Neural cell (in vitro differentiated cells): ENCODE results near the gene RNF213. TPM values are rescaled to one million over a fixed set of nuclear protein-coding genes. Genes with fewer than 3 reads are reported as not detected.

Experiments
- H2AFZ ChIP-seq: fragments of 200-600, 300-800 bp; sonication (generic), shearing (Covaris generic); 2 replicates; pipeline ENCODE4 v1.6.0; 2014; ENCODE audit warnings: low read depth, mild to moderate bottlenecking, antibody characterized with exemption, low read length, moderate library complexity
- H3F3A ChIP-seq: fragments of 200-600 bp; shearing (Covaris generic); 2 replicates; pipeline ENCODE4 v1.6.1; 2016; ENCODE audit warnings: mild to moderate bottlenecking, moderate library complexity, mixed read lengths, antibody characterized with exemption, low read length; ENCODE audit not compliant: insufficient read depth, poor library complexity, severe bottlenecking
- H3K27ac ChIP-seq: fragments of 200-600, 300-800 bp; sonication (generic), shearing (Covaris generic); 2 replicates; pipeline ENCODE4 v1.5.1; 2014; ENCODE audit warnings: mild to moderate bottlenecking, low read length, moderate library complexity
- H3K27me3 ChIP-seq: fragments of 300-800, 200-600 bp; sonication (generic), shearing (Covaris generic); 2 replicates; pipeline ENCODE4 v1.6.0; 2014; ENCODE audit warnings: mild to moderate bottlenecking, low read depth, low read length, moderate library complexity; ENCODE audit not compliant: insufficient read depth
- H3K36me3 ChIP-seq: fragments of 300-800, 200-600 bp; sonication (generic), shearing (Covaris generic); 2 replicates; pipeline ENCODE4 v1.5.1; 2014; ENCODE audit warnings: mild to moderate bottlenecking, antibody characterized with exemption, low read length, moderate library complexity; ENCODE audit not compliant: insufficient read depth
- H3K4me2 ChIP-seq: fragments of 300-800, 200-600 bp; sonication (generic), shearing (Covaris generic); 2 replicates; pipeline ENCODE4 v1.6.0; 2014; ENCODE audit warnings: mild to moderate bottlenecking, low read length
- H3K4me3 ChIP-seq: fragments of 300-800, 200-600 bp; sonication (generic), shearing (Covaris generic); 2 replicates; pipeline ENCODE4 v1.5.1; 2014; ENCODE audit warnings: mild to moderate bottlenecking, low read length, moderate library complexity
- H3K79me2 ChIP-seq: fragments of 200-600 bp; shearing (Covaris generic); replicated peaks from 2 replicates; pipeline ENCODE4 v1.6.0; 2014; ENCODE audit warnings: mild to moderate bottlenecking, low read length, moderate library complexity; ENCODE audit not compliant: insufficient read depth
- H3K9ac ChIP-seq: fragments of 300-800, 200-600 bp; sonication (generic), shearing (Covaris generic); 2 replicates; pipeline ENCODE4 v1.6.1; 2016; ENCODE audit warnings: mild to moderate bottlenecking, low read length, mixed read lengths
- H3K9me2 ChIP-seq: fragments of 200-600 bp; shearing (Covaris generic); 2 replicates; pipeline ENCODE4 v1.6.1; 2016; ENCODE audit warnings: mild to moderate bottlenecking, low read length, mixed read lengths; ENCODE audit not compliant: insufficient read depth
- H3K9me3 ChIP-seq: fragments of 200-600, 300-800 bp; sonication (generic), shearing (Covaris generic); 2 replicates; pipeline ENCODE4 v1.6.1; 2016; ENCODE audit warnings: mild to moderate bottlenecking, mixed run types, low read length, moderate library complexity, mixed read lengths
- H4K20me1 ChIP-seq: fragments of 200-600 bp; shearing (Covaris generic); 2 replicates; pipeline ENCODE4 v1.6.1; 2016; ENCODE audit warnings: mild to moderate bottlenecking, mixed run types; ENCODE audit not compliant: insufficient read depth
- EP300 ChIP-seq: fragments of 450-650 bp; conservative IDR thresholded peaks from 2 replicates; pipeline ENCODE4 v1.6.1; 2014; ENCODE audit warnings: antibody characterized with exemption, mild to moderate bottlenecking, moderate library complexity; ENCODE audit not compliant: poor library complexity, severe bottlenecking
- EZH2 ChIP-seq: fragments of 200-600, 300-800 bp; shearing (Covaris generic), sonication (generic); IDR thresholded peaks from 2 replicates; pipeline ENCODE4 v1.6.1; 2014; ENCODE audit warnings: antibody characterized with exemption, low read length, borderline replicate concordance, mild to moderate bottlenecking; ENCODE audit not compliant: insufficient read depth, poor library complexity, severe bottlenecking
- MXI1 ChIP-seq: fragments of 450-650 bp; conservative IDR thresholded peaks from 2 replicates; pipeline ENCODE4 v1.6.1; 2014; ENCODE audit warnings: antibody characterized with exemption, mild to moderate bottlenecking; ENCODE audit not compliant: poor library complexity, severe bottlenecking
- POLR2AphosphoS5 ChIP-seq: IDR thresholded peaks from 2 replicates; pipeline ENCODE4 v1.6.1; 2012
- RAD21 ChIP-seq: fragments of 450-650 bp; conservative IDR thresholded peaks from 2 replicates; pipeline ENCODE4 v1.6.1; 2014; ENCODE audit warnings: antibody characterized with exemption, mild to moderate bottlenecking, moderate library complexity
- SMC3 ChIP-seq: fragments of 450-650 bp; conservative IDR thresholded peaks from 2 replicates; pipeline ENCODE4 v1.6.1; 2014; ENCODE audit warnings: antibody characterized with exemption, mild to moderate bottlenecking, moderate library complexity; ENCODE audit not compliant: poor library complexity
- TAF1 ChIP-seq: IDR thresholded peaks from 2 replicates; pipeline ENCODE4 v1.6.1; 2012; ENCODE audit warnings: low read depth
- polyA plus RNA-seq: library from polyadenylated mRNA; depleted of rRNA; stranded (reverse); fragments of >200 nt; gene quantifications from 2 replicates; pipeline ENCODE4 v1.2.3, GENCODE V29; 2014
- TF ChIP-seq, protein P1 (sequence below): IDR thresholded peaks from 2 replicates; pipeline ENCODE4 v1.6.1; 2012; ENCODE audit warnings: borderline replicate concordance
- TF ChIP-seq, protein P2 (sequence below): fragments of 450-650 bp; IDR thresholded peaks from 2 replicates; pipeline ENCODE4 v1.5.1; 2014; ENCODE audit warnings: antibody characterized with exemption, mild to moderate bottlenecking, moderate library complexity; ENCODE audit not compliant: poor library complexity, severe bottlenecking

The RNF213 gene
- polyA plus RNA-seq, 1 donor from 2014 or later = 1.5 TPM

DNA sequence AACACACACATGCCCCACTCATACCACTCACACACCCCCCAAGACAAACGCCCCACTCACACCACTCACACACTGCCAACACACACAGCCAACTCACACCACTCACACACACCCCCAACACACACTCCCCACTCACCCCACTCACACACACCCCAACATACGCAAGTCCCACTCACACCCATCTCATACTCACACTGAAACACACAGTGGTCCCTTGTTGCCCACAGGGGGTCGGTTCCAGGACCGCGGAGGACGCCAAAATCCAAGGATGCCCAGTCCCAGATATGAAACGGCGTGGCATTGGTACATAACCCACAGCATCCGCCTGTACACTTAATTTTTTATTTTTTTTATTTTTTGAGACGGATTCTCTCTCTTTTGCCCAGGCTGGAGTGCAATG, 20.9 kb downstream of the RNF213 start:
- Histone ChIP-seq H2AFZ (no peak overlapping the region), H3K9me2 (no peaks in the 10 kb centered on the region), H3K4me3 (no peak overlapping the region), H3K4me2 (no peak overlapping the region), H3F3A (no peaks in the 10 kb centered on the region), H3K9ac (no peak overlapping the region), H4K20me1 (no peaks in the 10 kb centered on the region), H3K27ac (no peak overlapping the region), H3K9me3 (no peaks in the 10 kb centered on the region), H3K36me3 (no peaks in the 10 kb centered on the region), H3K27me3 (no peaks in the 10 kb centered on the region), H3K79me2 (no peaks in the 10 kb centered on the region)
- no peak for TF ChIP-seq POLR2AphosphoS5
- no peak for TF ChIP-seq RAD21
- TF ChIP-seq, protein P1, sequence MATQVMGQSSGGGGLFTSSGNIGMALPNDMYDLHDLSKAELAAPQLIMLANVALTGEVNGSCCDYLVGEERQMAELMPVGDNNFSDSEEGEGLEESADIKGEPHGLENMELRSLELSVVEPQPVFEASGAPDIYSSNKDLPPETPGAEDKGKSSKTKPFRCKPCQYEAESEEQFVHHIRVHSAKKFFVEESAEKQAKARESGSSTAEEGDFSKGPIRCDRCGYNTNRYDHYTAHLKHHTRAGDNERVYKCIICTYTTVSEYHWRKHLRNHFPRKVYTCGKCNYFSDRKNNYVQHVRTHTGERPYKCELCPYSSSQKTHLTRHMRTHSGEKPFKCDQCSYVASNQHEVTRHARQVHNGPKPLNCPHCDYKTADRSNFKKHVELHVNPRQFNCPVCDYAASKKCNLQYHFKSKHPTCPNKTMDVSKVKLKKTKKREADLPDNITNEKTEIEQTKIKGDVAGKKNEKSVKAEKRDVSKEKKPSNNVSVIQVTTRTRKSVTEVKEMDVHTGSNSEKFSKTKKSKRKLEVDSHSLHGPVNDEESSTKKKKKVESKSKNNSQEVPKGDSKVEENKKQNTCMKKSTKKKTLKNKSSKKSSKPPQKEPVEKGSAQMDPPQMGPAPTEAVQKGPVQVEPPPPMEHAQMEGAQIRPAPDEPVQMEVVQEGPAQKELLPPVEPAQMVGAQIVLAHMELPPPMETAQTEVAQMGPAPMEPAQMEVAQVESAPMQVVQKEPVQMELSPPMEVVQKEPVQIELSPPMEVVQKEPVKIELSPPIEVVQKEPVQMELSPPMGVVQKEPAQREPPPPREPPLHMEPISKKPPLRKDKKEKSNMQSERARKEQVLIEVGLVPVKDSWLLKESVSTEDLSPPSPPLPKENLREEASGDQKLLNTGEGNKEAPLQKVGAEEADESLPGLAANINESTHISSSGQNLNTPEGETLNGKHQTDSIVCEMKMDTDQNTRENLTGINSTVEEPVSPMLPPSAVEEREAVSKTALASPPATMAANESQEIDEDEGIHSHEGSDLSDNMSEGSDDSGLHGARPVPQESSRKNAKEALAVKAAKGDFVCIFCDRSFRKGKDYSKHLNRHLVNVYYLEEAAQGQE = no peak
- TF ChIP-seq EP300 = no peak
- no peak for TF ChIP-seq MXI1
- no peak for TF ChIP-seq SMC3
- TF ChIP-seq EZH2 = no peak
- no peak for TF ChIP-seq TAF1
- TF ChIP-seq, protein P2, sequence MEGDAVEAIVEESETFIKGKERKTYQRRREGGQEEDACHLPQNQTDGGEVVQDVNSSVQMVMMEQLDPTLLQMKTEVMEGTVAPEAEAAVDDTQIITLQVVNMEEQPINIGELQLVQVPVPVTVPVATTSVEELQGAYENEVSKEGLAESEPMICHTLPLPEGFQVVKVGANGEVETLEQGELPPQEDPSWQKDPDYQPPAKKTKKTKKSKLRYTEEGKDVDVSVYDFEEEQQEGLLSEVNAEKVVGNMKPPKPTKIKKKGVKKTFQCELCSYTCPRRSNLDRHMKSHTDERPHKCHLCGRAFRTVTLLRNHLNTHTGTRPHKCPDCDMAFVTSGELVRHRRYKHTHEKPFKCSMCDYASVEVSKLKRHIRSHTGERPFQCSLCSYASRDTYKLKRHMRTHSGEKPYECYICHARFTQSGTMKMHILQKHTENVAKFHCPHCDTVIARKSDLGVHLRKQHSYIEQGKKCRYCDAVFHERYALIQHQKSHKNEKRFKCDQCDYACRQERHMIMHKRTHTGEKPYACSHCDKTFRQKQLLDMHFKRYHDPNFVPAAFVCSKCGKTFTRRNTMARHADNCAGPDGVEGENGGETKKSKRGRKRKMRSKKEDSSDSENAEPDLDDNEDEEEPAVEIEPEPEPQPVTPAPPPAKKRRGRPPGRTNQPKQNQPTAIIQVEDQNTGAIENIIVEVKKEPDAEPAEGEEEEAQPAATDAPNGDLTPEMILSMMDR = no peak

DNA sequence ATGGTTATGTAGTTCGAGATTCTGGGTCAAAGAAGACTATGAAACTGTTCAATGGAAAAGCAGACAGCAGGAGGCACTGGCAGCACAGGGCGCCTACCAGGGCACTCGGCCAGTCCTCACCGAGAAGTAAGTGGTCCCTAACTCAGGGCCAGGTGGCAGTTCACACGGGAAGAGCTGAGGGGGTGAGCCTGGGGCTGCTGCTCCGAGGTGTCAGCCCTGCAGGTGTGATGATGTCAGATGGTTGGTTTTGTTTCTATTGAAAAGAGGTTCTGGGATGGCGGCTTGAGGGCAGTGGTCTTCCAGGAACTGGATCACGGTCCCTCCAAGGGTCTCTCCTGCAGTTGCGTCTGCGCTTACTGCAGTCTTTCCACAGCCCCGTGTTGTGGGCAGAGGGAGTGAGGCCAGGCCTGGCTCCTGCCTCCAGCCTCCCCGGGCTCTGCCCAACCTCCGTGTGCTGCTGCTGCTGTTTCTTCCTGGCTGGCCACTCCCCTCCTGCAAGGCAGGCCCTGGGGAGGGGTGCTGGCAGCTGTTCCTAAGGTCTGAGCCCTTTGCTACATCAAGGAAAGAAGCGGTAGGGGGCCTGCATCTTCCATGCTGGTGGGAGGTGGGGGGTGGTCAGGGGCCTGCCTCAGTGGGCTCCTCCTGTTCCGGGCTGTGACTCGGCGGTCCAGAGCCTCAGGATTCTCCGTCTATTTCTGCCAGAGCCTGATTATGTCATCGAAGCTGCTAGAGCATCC, 22.6 kb downstream of the RNF213 start:
- no peaks in the 10 kb centered on the region for H3K36me3 ChIP-seq
- no peaks in the 10 kb centered on the region for H3K79me2 ChIP-seq
- no peak overlapping the region for H2AFZ ChIP-seq
- H3K9ac ChIP-seq = no peak overlapping the region
- H3K9me2 ChIP-seq = no peaks in the 10 kb centered on the region
- H4K20me1 ChIP-seq = no peaks in the 10 kb centered on the region
- no peak overlapping the region for H3K4me3 ChIP-seq
- H3K27me3 ChIP-seq = no peaks in the 10 kb centered on the region
- H3K9me3 ChIP-seq = no peaks in the 10 kb centered on the region
- H3F3A ChIP-seq = no peaks in the 10 kb centered on the region
- no peak overlapping the region for H3K4me2 ChIP-seq
- TF ChIP-seq SMC3 (no peak), MXI1 (no peak), EZH2 (no peak), TAF1 (no peak), RAD21 (no peak), EP300 (no peak), POLR2AphosphoS5 (no peak)
- TF ChIP-seq, protein P1 = no peak
- TF ChIP-seq, protein P2 = no peak
- H3K27ac ChIP-seq = no peak overlapping the region
